ENCODE results near the gene SLC36A3. TPM values are rescaled to one million over a fixed set of nuclear protein-coding genes. Genes with fewer than 3 reads are reported as not detected.

SLC36A3 gene
- total RNA-seq, 2 experiments from 2014 or later, result not detected

GRCh38 chr5:151250346-151251000 lies 53.1 kb downstream of the SLC36A3 start:
- intact Hi-C loops (cut with micrococcal nuclease; ENCODE audit: unreplicated experiment), result loop anchor here (5.0 to 10.0 kb wide), 4 partner anchors 38 to 766 kb away; partner anchors contain the start of gene G3BP1
- Histone ChIP-seq H3K4me2 (ENCODE audit: low read length) (peak overlapping the region; percentile 68), H3K79me2 (ENCODE audit: insufficient read depth, low read depth, low read length) (peaks cover 25% of the 10 kb centered on the region), H3K9me3 (ENCODE audit: low read length) (no peaks in the 10 kb centered on the region), H3K4me3 (ENCODE audit: low read depth, low read length, poor library complexity, severe bottlenecking) (peak overlapping the region; percentile 13), H3K4me1 (ENCODE audit: insufficient read depth, low read length, poor library complexity, severe bottlenecking) (peaks cover 38% of the 10 kb centered on the region), H2AFZ (ENCODE audit: low read length) (peak overlapping the region; percentile 69), H4K20me1 (ENCODE audit: insufficient read depth, low read length) (peaks cover 5% of the 10 kb centered on the region; the same call in 1 of the 2 replicates), H3K36me3 (ENCODE audit: insufficient read depth, low read length) (peaks cover 4% of the 10 kb centered on the region; the same call in 1 of the 2 replicates), H3K9me2 (ENCODE audit: insufficient read depth, low read length) (no peaks in the 10 kb centered on the region), H3K27ac (ENCODE audit: low read depth, low read length, poor library complexity, severe bottlenecking) (peak overlapping the region; percentile 71)
- no peak for DNase-seq (ENCODE audit: low spot score)
- no TSS peak for BruUV-seq (replicated peaks)
- TF ChIP-seq EZH2phosphoT487 (IDR thresholded peaks at IDR 0.05; ENCODE audit: borderline replicate concordance, low read depth, low read length) (no peak), CTCF (conservative IDR thresholded peaks at IDR 0.05; ENCODE audit: low read length) (no peak)
- ChIA-PET POLR2A (interaction anchor here (0.6 to 4.8 kb wide), 5 partner anchors 9 to 110 kb away, joined by 3 to 49 read pairs (median 4); no protein-coding TSS in a partner anchor), CTCF (ENCODE audit: unreplicated experiment) (no interaction called here)

- no peak for DNase-seq (ENCODE audit: low spot score)
- POLR2A ChIA-PET, result interaction anchor here (0.5 to 0.7 kb wide), 2 partner anchors 16 to 1256 kb away, joined by 3 read pairs; no protein-coding TSS in a partner anchor
- CTCF ChIA-PET (ENCODE audit: unreplicated experiment), result no interaction called here
Observed at GRCh38 chr5:151249281-151249680, 54.3 kb downstream of the SLC36A3 start.

More at GRCh38 chr5:151249281-151249680, 54.3 kb downstream of the SLC36A3 start:
- no peak overlapping the region for H3K4me2 ChIP-seq (ENCODE audit: low read length)
- no peaks in the 10 kb centered on the region for H3K9me2 ChIP-seq (ENCODE audit: insufficient read depth, low read length)
- H3K4me1 ChIP-seq (ENCODE audit: insufficient read depth, low read length, poor library complexity, severe bottlenecking), result peaks cover 26% of the 10 kb centered on the region
- peaks cover 13% of the 10 kb centered on the region for H3K79me2 ChIP-seq (ENCODE audit: insufficient read depth, low read depth, low read length)
- TF ChIP-seq CTCF (conservative IDR thresholded peaks at IDR 0.05; ENCODE audit: low read length) (no peak), EZH2phosphoT487 (IDR thresholded peaks at IDR 0.05; ENCODE audit: borderline replicate concordance, low read depth, low read length) (no peak)
- H3K9me3 ChIP-seq (ENCODE audit: low read length), result no peaks in the 10 kb centered on the region
- no TSS peak for BruUV-seq (replicated peaks)
- peaks cover 5% of the 10 kb centered on the region; the same call in 1 of the 2 replicates for H4K20me1 ChIP-seq (ENCODE audit: insufficient read depth, low read length)
- H3K36me3 ChIP-seq (ENCODE audit: insufficient read depth, low read length), result no peaks in the 10 kb centered on the region; the same call in 1 of the 2 replicates
- intact Hi-C loops (cut with micrococcal nuclease; ENCODE audit: unreplicated experiment), result no loop called here
- no peak overlapping the region for H2AFZ ChIP-seq (ENCODE audit: low read length)
- H3K27ac ChIP-seq (ENCODE audit: low read depth, low read length, poor library complexity, severe bottlenecking), result no peak overlapping the region
- no peak overlapping the region for H3K4me3 ChIP-seq (ENCODE audit: low read depth, low read length, poor library complexity, severe bottlenecking)

Measured in OCI-LY7 (cell line).